ENCODE measurements around the gene ARL4D.

Gene ARL4D

DNA sequence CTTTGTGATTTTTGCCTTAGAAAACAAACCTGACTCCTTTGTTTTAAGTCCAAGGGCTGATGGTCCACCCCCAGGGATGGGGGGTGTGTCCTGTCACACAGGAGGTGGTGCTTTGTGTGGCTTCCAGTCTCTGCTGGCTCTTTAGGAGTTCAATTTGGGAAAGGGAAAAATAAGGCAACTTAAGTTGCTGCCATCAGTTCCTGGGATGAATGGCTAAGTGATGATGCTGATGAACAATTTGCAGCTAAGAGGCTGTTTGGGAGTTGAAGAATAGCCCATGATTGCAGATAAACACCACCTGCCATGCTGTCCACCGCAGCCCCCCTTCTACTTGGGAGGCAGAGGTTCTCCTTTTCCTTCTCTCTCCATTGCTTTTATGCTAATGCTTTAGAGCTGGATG lies 40.2 kb downstream of the ARL4D start:
- H4K20me1 ChIP-seq (ENCODE audit: insufficient read depth, low read length): no peaks in the 10 kb centered on the region
- no peak overlapping the region for H3K27ac ChIP-seq (ENCODE audit: low read length)
- no peak overlapping the region for H3K4me3 ChIP-seq (ENCODE audit: low read length)
- no peak overlapping the region for H2AFZ ChIP-seq (ENCODE audit: low read length)
- H3K4me2 ChIP-seq (ENCODE audit: low read depth, low read length): no peak overlapping the region
- H3F3A ChIP-seq (ENCODE audit: insufficient read depth, low read length): no peaks in the 10 kb centered on the region
- H3K27me3 ChIP-seq (replicated peaks; ENCODE audit: insufficient read depth, low read length): peaks cover 42% of the 10 kb centered on the region
- no peaks in the 10 kb centered on the region for H3K36me3 ChIP-seq (replicated peaks; ENCODE audit: insufficient read depth, low read length)
- H3K79me2 ChIP-seq (ENCODE audit: low read length): no peaks in the 10 kb centered on the region
- no peak overlapping the region for H3K9ac ChIP-seq (ENCODE audit: low read length)
- no peaks in the 10 kb centered on the region for H3K4me1 ChIP-seq (ENCODE audit: low read length)
- H3K9me2 ChIP-seq (replicated peaks; ENCODE audit: insufficient read depth, low read length): no peaks in the 10 kb centered on the region
- no peak for DNase-seq
- TF ChIP-seq, protein P1, sequence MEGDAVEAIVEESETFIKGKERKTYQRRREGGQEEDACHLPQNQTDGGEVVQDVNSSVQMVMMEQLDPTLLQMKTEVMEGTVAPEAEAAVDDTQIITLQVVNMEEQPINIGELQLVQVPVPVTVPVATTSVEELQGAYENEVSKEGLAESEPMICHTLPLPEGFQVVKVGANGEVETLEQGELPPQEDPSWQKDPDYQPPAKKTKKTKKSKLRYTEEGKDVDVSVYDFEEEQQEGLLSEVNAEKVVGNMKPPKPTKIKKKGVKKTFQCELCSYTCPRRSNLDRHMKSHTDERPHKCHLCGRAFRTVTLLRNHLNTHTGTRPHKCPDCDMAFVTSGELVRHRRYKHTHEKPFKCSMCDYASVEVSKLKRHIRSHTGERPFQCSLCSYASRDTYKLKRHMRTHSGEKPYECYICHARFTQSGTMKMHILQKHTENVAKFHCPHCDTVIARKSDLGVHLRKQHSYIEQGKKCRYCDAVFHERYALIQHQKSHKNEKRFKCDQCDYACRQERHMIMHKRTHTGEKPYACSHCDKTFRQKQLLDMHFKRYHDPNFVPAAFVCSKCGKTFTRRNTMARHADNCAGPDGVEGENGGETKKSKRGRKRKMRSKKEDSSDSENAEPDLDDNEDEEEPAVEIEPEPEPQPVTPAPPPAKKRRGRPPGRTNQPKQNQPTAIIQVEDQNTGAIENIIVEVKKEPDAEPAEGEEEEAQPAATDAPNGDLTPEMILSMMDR (IDR thresholded peaks at IDR 0.05; ENCODE audit: low read length): no peak
- no peak for TF ChIP-seq EZH2phosphoT487 (IDR thresholded peaks at IDR 0.05; ENCODE audit: low read length)
- no peak for TF ChIP-seq EZH2 (optimal IDR thresholded peaks at IDR 0.05; ENCODE audit: low read depth, low read length)
- no peaks in the 10 kb centered on the region for H3K9me3 ChIP-seq (replicated peaks; ENCODE audit: insufficient read depth, low read length)

DNA sequence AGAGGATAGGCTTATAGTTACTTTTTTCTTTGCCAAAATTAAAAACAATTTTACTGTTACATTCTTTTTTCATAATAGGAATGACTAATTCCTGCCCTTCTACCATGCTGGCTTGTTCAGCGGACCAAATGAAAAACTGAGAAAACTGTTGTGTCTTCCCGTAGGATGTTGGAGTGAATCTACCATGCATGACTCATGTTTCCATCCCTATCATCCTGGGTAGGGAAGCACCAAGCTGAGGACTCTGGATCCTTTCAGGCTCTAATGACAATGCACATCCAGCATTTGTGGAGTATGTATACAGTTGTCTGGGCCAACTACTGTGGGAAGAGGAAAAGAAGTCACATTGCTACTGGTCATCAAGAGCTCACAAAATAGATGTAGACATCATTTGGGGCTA lies 43.9 kb downstream of the ARL4D start:
- H3K9me3 ChIP-seq (replicated peaks; ENCODE audit: insufficient read depth, low read length): no peaks in the 10 kb centered on the region
- H3K9ac ChIP-seq (ENCODE audit: low read length): no peak overlapping the region
- no peak overlapping the region for H3K27ac ChIP-seq (ENCODE audit: low read length)
- H3K36me3 ChIP-seq (replicated peaks; ENCODE audit: insufficient read depth, low read length): no peaks in the 10 kb centered on the region
- TF ChIP-seq, protein P1 (IDR thresholded peaks at IDR 0.05; ENCODE audit: low read length): no peak
- TF ChIP-seq EZH2phosphoT487 (IDR thresholded peaks at IDR 0.05; ENCODE audit: low read length) (no peak), EZH2 (optimal IDR thresholded peaks at IDR 0.05; ENCODE audit: low read depth, low read length) (no peak)
- H3K4me2 ChIP-seq (ENCODE audit: low read depth, low read length): no peak overlapping the region
- no peaks in the 10 kb centered on the region for H3K4me1 ChIP-seq (ENCODE audit: low read length)
- no peaks in the 10 kb centered on the region for H3K9me2 ChIP-seq (replicated peaks; ENCODE audit: insufficient read depth, low read length)
- no peak overlapping the region for H2AFZ ChIP-seq (ENCODE audit: low read length)
- no peaks in the 10 kb centered on the region for H4K20me1 ChIP-seq (ENCODE audit: insufficient read depth, low read length)
- DNase-seq: no peak
- H3F3A ChIP-seq (ENCODE audit: insufficient read depth, low read length): no peaks in the 10 kb centered on the region
- H3K27me3 ChIP-seq (replicated peaks; ENCODE audit: insufficient read depth, low read length): peaks cover 18% of the 10 kb centered on the region
- no peaks in the 10 kb centered on the region for H3K79me2 ChIP-seq (ENCODE audit: low read length)
- no peak overlapping the region for H3K4me3 ChIP-seq (ENCODE audit: low read length)

DNA sequence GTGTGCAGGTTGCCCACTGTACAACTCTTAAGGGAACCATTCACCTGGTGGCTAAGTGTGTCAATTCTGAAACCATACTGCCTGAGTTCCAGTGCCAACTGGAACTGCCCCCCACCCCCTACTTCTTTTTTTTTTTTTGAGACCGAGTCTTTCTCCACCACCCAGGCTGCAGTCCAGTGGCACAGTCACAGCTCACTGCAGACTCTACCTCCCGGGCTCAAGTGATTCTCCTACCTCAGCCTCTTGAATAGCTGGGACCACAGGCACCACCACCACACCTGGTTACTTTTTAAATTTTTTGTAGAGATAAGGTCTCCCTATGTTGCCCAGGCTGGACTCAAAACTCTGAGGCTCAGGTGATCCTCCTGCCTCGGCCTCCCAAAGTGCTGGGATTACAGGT lies 44.6 kb downstream of the ARL4D start:
- H3K4me2 ChIP-seq (ENCODE audit: low read depth, low read length): no peak overlapping the region
- no peaks in the 10 kb centered on the region for H3K4me1 ChIP-seq (ENCODE audit: low read length)
- TF ChIP-seq EZH2 (optimal IDR thresholded peaks at IDR 0.05; ENCODE audit: low read depth, low read length) (no peak), EZH2phosphoT487 (IDR thresholded peaks at IDR 0.05; ENCODE audit: low read length) (no peak)
- TF ChIP-seq, protein P1 (IDR thresholded peaks at IDR 0.05; ENCODE audit: low read length): no peak

More for the DNA sequence above, 44.6 kb downstream of the ARL4D start:
- H3K9ac ChIP-seq (ENCODE audit: low read length): no peak overlapping the region
- no peaks in the 10 kb centered on the region for H3K79me2 ChIP-seq (ENCODE audit: low read length)
- no peak overlapping the region for H3K4me3 ChIP-seq (ENCODE audit: low read length)
- no peaks in the 10 kb centered on the region for H3K36me3 ChIP-seq (replicated peaks; ENCODE audit: insufficient read depth, low read length)
- no peak overlapping the region for H3K27ac ChIP-seq (ENCODE audit: low read length)
- no peaks in the 10 kb centered on the region for H3K9me3 ChIP-seq (replicated peaks; ENCODE audit: insufficient read depth, low read length)
- no peaks in the 10 kb centered on the region for H3F3A ChIP-seq (ENCODE audit: insufficient read depth, low read length)
- H3K9me2 ChIP-seq (replicated peaks; ENCODE audit: insufficient read depth, low read length): no peaks in the 10 kb centered on the region
- peaks cover 12% of the 10 kb centered on the region for H3K27me3 ChIP-seq (replicated peaks; ENCODE audit: insufficient read depth, low read length)
- no peak for DNase-seq
- H2AFZ ChIP-seq (ENCODE audit: low read length): no peak overlapping the region
- no peaks in the 10 kb centered on the region for H4K20me1 ChIP-seq (ENCODE audit: insufficient read depth, low read length)

Measured in MM.1S (cell line).